ENCODE data around the gene HNRNPU. TPM values are rescaled to one million over a fixed set of nuclear protein-coding genes. Genes with fewer than 3 reads are reported as not detected.

HNRNPU gene
- total and polyA plus RNA-seq, 10 donors, result 121 to 457 (median 280) TPM

DNA sequence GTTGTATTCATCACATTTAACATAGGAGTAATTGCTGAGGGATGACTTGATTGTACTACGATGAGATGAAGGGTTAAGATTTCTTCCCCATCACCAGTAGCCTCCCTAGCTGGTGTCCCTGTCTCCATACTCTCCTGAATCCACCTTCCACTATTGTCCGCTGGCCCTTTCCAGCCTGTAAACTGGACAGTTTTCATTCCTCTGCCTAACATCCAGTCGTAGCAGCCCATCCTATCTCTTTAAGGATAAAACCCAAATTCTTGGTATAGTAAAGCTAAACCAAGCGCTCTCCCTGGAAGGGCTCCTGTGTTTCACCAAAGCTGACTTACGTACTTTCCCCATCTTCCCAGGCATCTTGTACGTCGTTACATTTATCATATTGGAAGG lies 28.2 kb downstream of the HNRNPU start:
- Histone ChIP-seq H3K9me3 (no peaks in the 10 kb centered on the region), H3K27me3 (replicated peaks in 1 of 7) (no peaks in the 10 kb centered on the region), H3K4me3 (peak overlapping the region; percentile 57 to 76 (median 70)), H3K27ac (peak overlapping the region; percentile 96 to 99 (median 99)), H3K36me3 (peaks cover 0 to 30% (median 4%) of the 10 kb centered on the region in 6 donors), H3K4me1 (peaks cover 31 to 70% (median 56%) of the 10 kb centered on the region in 6 donors)
- WGBS, 5 donors, result 1 to 6% (median 2%) methylated on average over 7 of the region's 7 CpGs
- intact Hi-C loops (cut with DNase I; ENCODE audit: low total_unique reads), result loop anchor here (10.0 kb wide), 1 partner anchor 129 kb away; a partner anchor contains a TSS
- no peak for DNase-seq
- TF ChIP-seq POLR2A (IDR thresholded peaks at IDR 0.05) (no peak), POLR2AphosphoS5 (IDR thresholded peaks at IDR 0.05) (peak in 1 of 3 donors; percentile 59)
- TF ChIP-seq, protein P1, sequence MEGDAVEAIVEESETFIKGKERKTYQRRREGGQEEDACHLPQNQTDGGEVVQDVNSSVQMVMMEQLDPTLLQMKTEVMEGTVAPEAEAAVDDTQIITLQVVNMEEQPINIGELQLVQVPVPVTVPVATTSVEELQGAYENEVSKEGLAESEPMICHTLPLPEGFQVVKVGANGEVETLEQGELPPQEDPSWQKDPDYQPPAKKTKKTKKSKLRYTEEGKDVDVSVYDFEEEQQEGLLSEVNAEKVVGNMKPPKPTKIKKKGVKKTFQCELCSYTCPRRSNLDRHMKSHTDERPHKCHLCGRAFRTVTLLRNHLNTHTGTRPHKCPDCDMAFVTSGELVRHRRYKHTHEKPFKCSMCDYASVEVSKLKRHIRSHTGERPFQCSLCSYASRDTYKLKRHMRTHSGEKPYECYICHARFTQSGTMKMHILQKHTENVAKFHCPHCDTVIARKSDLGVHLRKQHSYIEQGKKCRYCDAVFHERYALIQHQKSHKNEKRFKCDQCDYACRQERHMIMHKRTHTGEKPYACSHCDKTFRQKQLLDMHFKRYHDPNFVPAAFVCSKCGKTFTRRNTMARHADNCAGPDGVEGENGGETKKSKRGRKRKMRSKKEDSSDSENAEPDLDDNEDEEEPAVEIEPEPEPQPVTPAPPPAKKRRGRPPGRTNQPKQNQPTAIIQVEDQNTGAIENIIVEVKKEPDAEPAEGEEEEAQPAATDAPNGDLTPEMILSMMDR (IDR thresholded peaks at IDR 0.05 in 8 of 11, conservative IDR thresholded peaks at IDR 0.05 in 3 of 11), result no peak

DNA sequence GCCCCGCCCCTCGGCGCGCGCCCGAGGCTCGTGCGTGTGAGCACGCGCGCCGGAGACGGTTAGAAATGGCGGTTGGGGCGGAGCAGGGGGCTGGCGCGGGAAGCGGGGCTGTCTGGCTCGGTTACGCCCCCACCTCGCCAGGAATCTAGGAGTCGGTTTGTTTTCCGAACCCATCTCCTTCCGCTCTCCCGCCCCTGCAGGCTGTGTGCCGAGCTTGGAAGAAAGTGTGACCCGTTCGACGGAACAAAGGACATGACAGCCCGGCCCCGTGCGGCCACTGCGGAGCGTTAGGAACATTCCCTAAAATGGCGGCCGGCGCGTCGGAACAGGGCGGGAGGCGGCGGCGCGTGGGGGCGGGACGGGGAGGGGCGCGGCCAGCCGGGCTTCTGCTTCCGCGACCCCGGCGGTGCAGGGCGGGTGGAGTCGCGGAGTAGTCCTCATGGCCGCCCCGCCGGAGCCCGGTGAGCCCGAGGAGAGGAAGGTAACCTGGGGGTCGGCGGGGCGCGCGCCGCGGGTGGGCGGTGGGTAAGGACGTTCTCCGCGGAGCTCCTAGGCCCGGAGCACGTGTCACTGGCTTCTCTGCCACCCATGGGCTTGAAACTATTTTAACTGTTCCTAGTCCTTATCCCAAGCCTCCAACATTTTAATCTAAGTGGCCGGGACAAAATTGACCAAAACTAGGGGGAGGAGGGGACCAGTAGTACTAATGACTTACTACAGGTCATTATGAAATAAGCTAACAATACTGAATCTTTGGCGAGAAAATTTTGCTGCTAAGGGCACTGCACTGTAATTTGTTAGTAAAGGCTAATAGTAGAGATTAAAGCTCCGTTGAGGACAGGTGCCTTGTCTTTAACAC lies 28.8 kb downstream of the HNRNPU start, which contains the start of gene COX20:
TSS of gene COX20 (plus strand) at position 383 of the 859 bp plus-strand sequence. CDS start at position 440, 57 bp downstream.
- Histone ChIP-seq H3K9me3 (no peaks in the 10 kb centered on the region), H3K27me3 (replicated peaks in 1 of 7) (no peaks in the 10 kb centered on the region), H3K4me1 (peaks cover 30 to 64% (median 53%) of the 10 kb centered on the region in 6 donors), H3K27ac (peak within 1 kb of the TSS; percentile 96 to 99 (median 99)), H3K4me3 (peak within 1 kb of the TSS; percentile 57 to 76 (median 70)), H3K36me3 (peaks cover 0 to 24% (median 4%) of the 10 kb centered on the region in 6 donors)
- peak; percentile 96 for DNase-seq
- TF ChIP-seq POLR2AphosphoS5 (IDR thresholded peaks at IDR 0.05), result peak; percentile 86 to 95 (median 94)
- TF ChIP-seq POLR2A (IDR thresholded peaks at IDR 0.05), result peak; percentile 1 to 67 (median 45)
- TF ChIP-seq, protein P1 (IDR thresholded peaks at IDR 0.05 in 8 of 11, conservative IDR thresholded peaks at IDR 0.05 in 3 of 11), result peak in 2 of 11 experiments; percentile 15 to 33
- intact Hi-C loops (cut with DNase I; ENCODE audit: low total_unique reads), result loop anchor here (10.0 kb wide), 1 partner anchor 129 kb away; a partner anchor contains a TSS
- 0 to 1% (median 0%) methylated on average over 23 to 77 of the region's 77 CpGs for WGBS, 5 donors

DNA sequence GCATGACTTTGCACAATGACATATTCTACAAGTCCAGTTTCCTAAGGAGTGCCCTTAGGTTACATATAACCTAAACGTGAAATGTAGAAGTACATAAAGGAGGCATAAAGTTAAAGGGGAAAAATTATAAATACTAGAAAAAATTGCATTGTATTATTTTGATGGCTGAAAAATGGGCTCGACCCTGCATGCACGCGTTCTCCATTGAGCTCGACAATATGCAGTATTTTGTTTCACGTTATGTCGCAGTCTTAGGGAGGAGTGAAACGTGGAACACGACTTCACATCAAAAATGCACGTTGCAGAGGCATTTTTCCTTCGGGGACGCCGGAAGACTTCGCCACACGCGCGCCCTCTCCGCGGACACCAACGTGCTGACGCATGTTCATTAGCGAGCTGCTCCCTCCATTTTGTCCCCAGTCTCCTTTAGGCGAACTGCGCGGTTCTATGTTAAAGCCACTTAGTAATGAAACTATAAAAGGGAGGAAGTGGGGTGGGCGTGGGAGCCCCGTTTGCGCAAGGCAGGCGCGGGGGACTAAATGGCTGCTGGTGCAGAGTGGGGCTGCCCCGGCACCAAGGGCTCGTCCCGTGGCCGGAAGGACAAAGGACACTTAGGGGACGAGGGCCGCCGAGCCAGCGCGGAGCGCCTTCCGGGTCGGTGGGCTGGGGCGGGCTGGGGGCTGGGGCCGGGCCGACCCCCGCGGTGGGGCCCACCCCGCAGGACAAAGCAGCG lies 29.6 kb downstream of the HNRNPU start:
- Histone ChIP-seq H3K27me3 (replicated peaks in 1 of 7) (no peaks in the 10 kb centered on the region), H3K4me1 (peaks cover 26 to 56% (median 47%) of the 10 kb centered on the region in 6 donors), H3K36me3 (peaks cover 0 to 16% (median 2%) of the 10 kb centered on the region in 6 donors), H3K9me3 (no peaks in the 10 kb centered on the region), H3K27ac (peak overlapping the region; percentile 96 to 99 (median 99)), H3K4me3 (peak overlapping the region; percentile 57 to 76 (median 70))
- peak; percentile 98 for DNase-seq
- peak; percentile 31 to 83 (median 58) for TF ChIP-seq POLR2A (IDR thresholded peaks at IDR 0.05)
- TF ChIP-seq POLR2AphosphoS5 (IDR thresholded peaks at IDR 0.05), result peak; percentile 90 to 94 (median 91)
- TF ChIP-seq, protein P1 (IDR thresholded peaks at IDR 0.05 in 8 of 11, conservative IDR thresholded peaks at IDR 0.05 in 3 of 11), result no peak
- intact Hi-C loops (cut with DNase I; ENCODE audit: low total_unique reads), result loop anchor here (10.0 kb wide), 1 partner anchor 130 kb away; a partner anchor contains a TSS
- 0 to 1% (median 1%) methylated on average over 38 to 49 of the region's 49 CpGs for WGBS, 5 donors

All from spleen (tissue), 11 donors.